ENCODE results near the gene QRICH2. TPM values are rescaled to one million over a fixed set of nuclear protein-coding genes. Genes with fewer than 3 reads are reported as not detected.
A peak's percentile ranks its signal among the peaks of the same experiment; 100 is the strongest.

The QRICH2 gene
- total and polyA plus RNA-seq, 2 of the 4 experiments (the other 2 are of a cell fraction) = 4.3 to 4.8 TPM

- Histone ChIP-seq H3K4me1 (ENCODE audit: control insufficient read depth, insufficient read depth, low read length) (peaks cover 5% of the 10 kb centered on the region; the same call in 1 of the 2 replicates), H3K9ac (ENCODE audit: low read depth, low read length) (0 out of 2 replicates have a peak overlapping the region, but pooled peaks have one; percentile 45), H3K18ac (ENCODE audit: low read depth, low read length) (no peak overlapping the region), H3K4me2 (ENCODE audit: low read depth, low read length) (no peak overlapping the region), H3K23ac (ENCODE audit: low read depth, low read length) (no peak overlapping the region), H3K36me3 (ENCODE audit: control insufficient read depth, insufficient read depth, low read length) (peaks cover 33% of the 10 kb centered on the region), H2BK20ac (ENCODE audit: low read depth, low read length) (no peak overlapping the region), H3K14ac (replicated peaks; ENCODE audit: low read depth, low read length) (0 out of 2 replicates have a peak overlapping the region, but pooled peaks have one; percentile 19), H3K79me1 (ENCODE audit: low read depth in 1 of 2, low read length in 2 of 2) (peaks cover 7 to 36% of the 10 kb centered on the region in 2 experiments; a peak in 2 of 4 replicates), H3K9me1 (ENCODE audit: insufficient read depth, low read length) (peaks cover 7% of the 10 kb centered on the region; the same call in 1 of the 2 replicates), H4K5ac (ENCODE audit: low read depth, low read length) (no peak overlapping the region), H2AFZ (replicated peaks; ENCODE audit: low read length, poor library complexity) (no peak overlapping the region), H2BK15ac (ENCODE audit: low read depth, low read length) (no peak overlapping the region), H3K4me3 (ENCODE audit: insufficient read depth, low read depth, low read length) (no peak overlapping the region), H3K56ac (ENCODE audit: extremely low read depth, insufficient read depth, low read length) (no peak overlapping the region), H3K27me3 (ENCODE audit: control insufficient read depth, insufficient read depth, low read length) (no peaks in the 10 kb centered on the region), H4K8ac (ENCODE audit: low read depth in 2 of 2, low read length in 2 of 2) (no peak overlapping the region), H4K91ac (ENCODE audit: insufficient read depth, low read depth, low read length) (no peak overlapping the region), H2BK120ac (ENCODE audit: low read depth, low read length) (no peak overlapping the region), H3K9me3 (ENCODE audit: control insufficient read depth, insufficient read depth, low read length) (no peaks in the 10 kb centered on the region), H2BK5ac (ENCODE audit: low read depth, low read length, poor library complexity, severe bottlenecking) (no peak overlapping the region), H2AK5ac (ENCODE audit: low read depth, low read length) (no peak overlapping the region; the same call in 1 of the 2 replicates), H3K27ac (ENCODE audit: insufficient read depth, low read length) (peak overlapping the region; percentile 44; the same call in 1 of the 2 replicates), H2AK9ac (replicated peaks; ENCODE audit: low read depth, low read length, poor library complexity) (no peak overlapping the region), H3K4ac (ENCODE audit: low read depth, low read length) (0 out of 2 replicates have a peak overlapping the region, but pooled peaks have one; percentile 48), H4K20me1 (ENCODE audit: insufficient read depth, low read length) (0 out of 2 replicates have a peak, but pooled peaks cover 3% of the 10 kb centered on the region)
- ChIA-PET POLR2A (ENCODE audit: unreplicated experiment) (no interaction called here), CTCF (interaction anchor here (0.6 to 1.6 kb wide), 2 partner anchors 39 to 71 kb away, joined by 3 to 4 read pairs; partner anchors contain the start of gene PRPSAP1)
- BruUV-seq (replicated peaks) = no TSS peak
- WGBS, 2 experiments (ENCODE audit: extremely low coverage in 2 of 2, insufficient read length in 1 of 2) = 100% methylated on average over 3 of the region's 15 CpGs; no CpG with 5 or more reads in 1 of the 2 experiments
- dilution Hi-C loops (cut with HindIII; ENCODE audit: low sequenced_read_pairs, unreplicated experiment) (no loop called here), intact Hi-C loops (cut with micrococcal nuclease) (loop anchor here (10.0 kb wide), 1 partner anchor 140 kb away; the partner anchor contains the start of gene UBE2O), in situ Hi-C loops (cut with MboI; ENCODE audit: low sequenced_read_pairs) (no loop called here)
- DNase-seq (peak; percentile 63), ATAC-seq (ENCODE audit: low read depth) (peak; percentile 24)
- TF ChIP-seq RCOR1 (IDR thresholded peaks at IDR 0.05; ENCODE audit: insufficient replicate concordance, low read length) (no peak), CHD1 (IDR thresholded peaks at IDR 0.05; ENCODE audit: low read depth, low read length) (no peak), USF2 (IDR thresholded peaks at IDR 0.05; ENCODE audit: low read depth, low read length) (no peak)
- TF ChIP-seq, protein P1, sequence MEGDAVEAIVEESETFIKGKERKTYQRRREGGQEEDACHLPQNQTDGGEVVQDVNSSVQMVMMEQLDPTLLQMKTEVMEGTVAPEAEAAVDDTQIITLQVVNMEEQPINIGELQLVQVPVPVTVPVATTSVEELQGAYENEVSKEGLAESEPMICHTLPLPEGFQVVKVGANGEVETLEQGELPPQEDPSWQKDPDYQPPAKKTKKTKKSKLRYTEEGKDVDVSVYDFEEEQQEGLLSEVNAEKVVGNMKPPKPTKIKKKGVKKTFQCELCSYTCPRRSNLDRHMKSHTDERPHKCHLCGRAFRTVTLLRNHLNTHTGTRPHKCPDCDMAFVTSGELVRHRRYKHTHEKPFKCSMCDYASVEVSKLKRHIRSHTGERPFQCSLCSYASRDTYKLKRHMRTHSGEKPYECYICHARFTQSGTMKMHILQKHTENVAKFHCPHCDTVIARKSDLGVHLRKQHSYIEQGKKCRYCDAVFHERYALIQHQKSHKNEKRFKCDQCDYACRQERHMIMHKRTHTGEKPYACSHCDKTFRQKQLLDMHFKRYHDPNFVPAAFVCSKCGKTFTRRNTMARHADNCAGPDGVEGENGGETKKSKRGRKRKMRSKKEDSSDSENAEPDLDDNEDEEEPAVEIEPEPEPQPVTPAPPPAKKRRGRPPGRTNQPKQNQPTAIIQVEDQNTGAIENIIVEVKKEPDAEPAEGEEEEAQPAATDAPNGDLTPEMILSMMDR (conservative IDR thresholded peaks at IDR 0.05; ENCODE audit: low read depth, low read length) = no peak
These were observed 6.5 kb upstream of the QRICH2 start for GRCh38 chr17:76314392-76315227.
